ENCODE results near the gene RAI1. TPM values are rescaled to one million over a fixed set of nuclear protein-coding genes. Genes with fewer than 3 reads are reported as not detected.
"Not testable (repeated sequence)": the region's sequence is repeated elsewhere in the genome, so short reads cannot be mapped to it uniquely, and the experiment has no call there.

The RAI1 gene, protein sequence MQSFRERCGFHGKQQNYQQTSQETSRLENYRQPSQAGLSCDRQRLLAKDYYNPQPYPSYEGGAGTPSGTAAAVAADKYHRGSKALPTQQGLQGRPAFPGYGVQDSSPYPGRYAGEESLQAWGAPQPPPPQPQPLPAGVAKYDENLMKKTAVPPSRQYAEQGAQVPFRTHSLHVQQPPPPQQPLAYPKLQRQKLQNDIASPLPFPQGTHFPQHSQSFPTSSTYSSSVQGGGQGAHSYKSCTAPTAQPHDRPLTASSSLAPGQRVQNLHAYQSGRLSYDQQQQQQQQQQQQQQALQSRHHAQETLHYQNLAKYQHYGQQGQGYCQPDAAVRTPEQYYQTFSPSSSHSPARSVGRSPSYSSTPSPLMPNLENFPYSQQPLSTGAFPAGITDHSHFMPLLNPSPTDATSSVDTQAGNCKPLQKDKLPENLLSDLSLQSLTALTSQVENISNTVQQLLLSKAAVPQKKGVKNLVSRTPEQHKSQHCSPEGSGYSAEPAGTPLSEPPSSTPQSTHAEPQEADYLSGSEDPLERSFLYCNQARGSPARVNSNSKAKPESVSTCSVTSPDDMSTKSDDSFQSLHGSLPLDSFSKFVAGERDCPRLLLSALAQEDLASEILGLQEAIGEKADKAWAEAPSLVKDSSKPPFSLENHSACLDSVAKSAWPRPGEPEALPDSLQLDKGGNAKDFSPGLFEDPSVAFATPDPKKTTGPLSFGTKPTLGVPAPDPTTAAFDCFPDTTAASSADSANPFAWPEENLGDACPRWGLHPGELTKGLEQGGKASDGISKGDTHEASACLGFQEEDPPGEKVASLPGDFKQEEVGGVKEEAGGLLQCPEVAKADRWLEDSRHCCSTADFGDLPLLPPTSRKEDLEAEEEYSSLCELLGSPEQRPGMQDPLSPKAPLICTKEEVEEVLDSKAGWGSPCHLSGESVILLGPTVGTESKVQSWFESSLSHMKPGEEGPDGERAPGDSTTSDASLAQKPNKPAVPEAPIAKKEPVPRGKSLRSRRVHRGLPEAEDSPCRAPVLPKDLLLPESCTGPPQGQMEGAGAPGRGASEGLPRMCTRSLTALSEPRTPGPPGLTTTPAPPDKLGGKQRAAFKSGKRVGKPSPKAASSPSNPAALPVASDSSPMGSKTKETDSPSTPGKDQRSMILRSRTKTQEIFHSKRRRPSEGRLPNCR (N-terminal part only)
- 28.8 TPM for total RNA-seq
- long read RNA-seq, full-length matches to known transcripts = 1 of 47 reads
- long read RNA-seq, partial matches to known transcripts = 34 of 47 reads
- long read RNA-seq, other reads (novel, unspliced or antisense) = 12 of 47 reads

DNA sequence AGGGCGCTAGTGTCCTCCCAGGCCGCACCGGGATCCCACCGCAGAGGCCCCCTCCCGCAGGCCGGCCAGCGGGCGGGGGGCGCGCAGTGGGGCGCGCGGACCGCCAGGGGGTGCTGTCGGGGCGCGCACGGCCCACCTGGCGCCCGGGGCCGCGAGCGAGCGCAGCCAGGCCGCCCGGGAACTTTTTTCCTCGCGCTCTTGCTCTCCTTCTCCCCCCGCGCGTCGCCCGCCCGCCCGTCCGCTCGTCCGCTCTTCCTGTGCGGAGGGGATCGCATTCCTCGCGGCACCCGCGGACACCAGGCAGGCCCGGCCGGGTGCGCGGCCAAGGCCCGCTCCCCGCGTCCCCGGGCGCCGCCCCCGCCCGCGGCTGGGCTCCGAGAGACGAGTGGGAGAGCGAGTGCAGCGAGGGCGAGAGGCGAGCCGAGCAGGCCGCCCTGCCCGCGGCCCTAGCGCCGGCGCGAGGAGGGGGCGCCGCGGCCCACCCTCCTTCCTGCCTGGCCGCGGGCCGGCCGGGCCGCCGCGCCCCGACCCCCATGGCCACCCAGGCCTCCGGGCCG, at the start of gene RAI1:
RAI1 (plus strand) TSS at position 272 of the 557 bp plus-strand sequence. CDS start 111,491 bp downstream, outside the sequence.
- peak; percentile 86 for DNase-seq (ENCODE audit: low spot score)
- intact Hi-C loops (cut with DNase I) = loop anchor here (1.0 to 10.0 kb wide), 4 partner anchors 104 to 356 kb away; partner anchors contain the start of genes ATPAF2 and GID4

GRCh38 chr17:17632690-17633089, 48.6 kb upstream of the RAI1 start:
- intact Hi-C loops (cut with DNase I); DNase-seq (ENCODE audit: low spot score): not testable (repeated sequence)

GRCh38 chr17:17633310-17633709, 47.9 kb upstream of the RAI1 start:
- no peak for DNase-seq (ENCODE audit: low spot score)
- intact Hi-C loops (cut with DNase I) = no loop called here

DNA sequence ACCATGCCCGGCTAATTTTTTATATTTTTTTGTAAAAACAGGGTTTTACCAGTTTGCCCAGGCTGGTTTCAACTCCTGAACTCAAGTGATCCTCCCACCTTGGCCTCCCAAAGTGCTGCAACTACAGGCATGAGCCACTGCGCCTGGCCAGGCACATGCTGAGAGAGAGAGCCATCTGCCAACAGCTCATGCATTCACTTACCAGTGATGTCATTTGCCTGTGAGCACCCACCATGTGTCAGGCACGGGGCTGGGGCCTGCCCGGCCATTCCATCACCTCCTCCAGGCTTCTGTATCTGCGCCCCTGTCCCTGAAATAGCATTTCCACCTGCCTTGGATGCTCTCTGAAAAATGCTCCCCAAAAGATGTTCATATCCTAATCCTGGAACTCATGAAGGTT, 46.1 kb upstream of the RAI1 start:
- no peak for DNase-seq (ENCODE audit: low spot score)

GRCh38 chr17:17635537-17636271, 45.6 kb upstream of the RAI1 start:
- DNase-seq (ENCODE audit: low spot score); intact Hi-C loops (cut with DNase I): not testable (repeated sequence)

More for the DNA sequence above, 46.1 kb upstream of the RAI1 start:
- intact Hi-C loops (cut with DNase I) = no loop called here

GRCh38 chr17:17636272-17636885, 44.9 kb upstream of the RAI1 start:
- DNase-seq (ENCODE audit: low spot score) = no peak
- intact Hi-C loops (cut with DNase I) = no loop called here

DNA sequence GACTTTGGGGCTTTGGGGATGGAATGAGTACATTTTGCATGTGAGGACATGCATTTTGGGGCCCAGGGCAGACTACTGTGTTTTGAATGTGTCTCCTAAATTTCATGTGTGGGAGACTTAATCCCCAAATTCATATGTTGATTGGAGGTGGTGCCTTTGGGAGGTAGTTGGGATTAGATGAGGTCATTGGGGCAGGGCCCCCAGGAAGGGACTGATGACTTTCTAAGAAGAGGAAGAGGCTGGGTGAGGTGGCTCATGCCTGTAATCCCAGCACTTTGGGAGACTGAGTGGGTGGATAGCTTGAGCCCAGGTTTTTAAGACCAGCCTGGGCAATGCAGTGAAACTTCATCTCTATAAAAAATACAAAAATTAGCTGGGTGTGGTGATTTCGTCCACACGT, 42.8 kb upstream of the RAI1 start:
- no peak for DNase-seq (ENCODE audit: low spot score)
- intact Hi-C loops (cut with DNase I) = no loop called here

- intact Hi-C loops (cut with DNase I) = loop anchor here (2.0 to 5.0 kb wide), 2 partner anchors 142 to 285 kb away; partner anchors contain the start of gene RASD1
- not testable (repeated sequence) for DNase-seq (ENCODE audit: low spot score)
Measured at GRCh38 chr17:17639661-17640270, 41.5 kb upstream of the RAI1 start.

DNA sequence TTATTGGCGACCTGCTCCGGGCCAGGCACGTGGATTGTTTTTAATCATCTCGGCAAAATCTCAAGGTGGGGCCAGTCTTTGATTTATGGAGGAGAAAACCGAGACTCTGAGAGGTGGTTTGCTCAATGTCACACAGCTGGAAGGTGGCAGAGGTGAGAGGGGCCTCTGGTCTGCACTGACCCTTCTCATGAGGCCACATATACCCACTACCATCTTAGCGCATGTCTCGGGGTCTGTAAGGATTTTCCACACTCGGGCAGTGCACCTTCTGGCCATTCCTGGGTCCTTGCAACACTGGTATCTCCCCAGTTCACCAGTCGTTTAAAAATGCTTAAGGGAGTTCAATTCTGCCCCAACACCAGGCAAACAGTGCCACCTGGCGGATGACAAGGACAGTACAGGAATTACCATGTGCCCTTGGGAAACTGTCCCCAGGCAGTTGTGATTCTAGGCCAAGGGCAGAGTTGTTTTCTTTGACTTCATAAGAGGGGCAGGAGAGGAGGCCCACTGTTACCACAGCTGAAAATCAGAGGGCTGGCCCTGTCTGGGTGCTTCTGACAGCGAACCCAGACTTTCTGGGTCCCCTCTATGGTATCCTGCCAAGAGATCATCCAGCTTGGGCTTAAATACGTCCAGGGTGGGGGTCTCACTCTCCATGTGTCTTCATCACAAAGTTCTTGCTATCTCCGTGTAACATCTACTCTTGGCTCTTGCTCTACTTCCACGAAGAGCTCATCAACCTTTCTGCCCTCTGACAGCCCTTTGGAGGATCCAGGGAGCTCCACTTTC, 39.4 kb upstream of the RAI1 start:
- intact Hi-C loops (cut with DNase I) = loop anchor here (2.0 to 5.0 kb wide), 2 partner anchors 145 to 287 kb away; partner anchors contain the start of gene RASD1
- peak; percentile 90 for DNase-seq (ENCODE audit: low spot score)

DNA sequence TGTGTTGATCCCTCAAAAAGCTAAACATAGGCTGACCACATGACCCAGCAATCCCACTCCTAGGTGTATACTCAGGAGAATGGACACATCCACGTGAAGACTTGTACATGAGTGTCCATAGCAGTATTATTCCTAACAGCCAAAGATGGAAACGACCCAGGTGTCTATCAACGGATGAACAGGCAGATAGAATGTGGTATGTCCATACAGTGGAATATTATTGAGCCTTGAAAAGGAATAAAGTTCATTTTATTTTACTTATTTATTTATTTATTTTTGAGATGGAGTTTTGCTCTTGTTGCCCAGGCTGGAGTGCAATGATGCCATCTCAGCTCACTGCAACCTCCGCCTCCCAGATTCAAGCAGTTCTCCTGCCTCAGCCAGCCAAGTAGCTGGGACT, 36.1 kb upstream of the RAI1 start:
- intact Hi-C loops (cut with DNase I); DNase-seq (ENCODE audit: low spot score): not testable (repeated sequence)

GRCh38 chr17:17645961-17646360, 35.3 kb upstream of the RAI1 start:
- intact Hi-C loops (cut with DNase I) = no loop called here
- no peak for DNase-seq (ENCODE audit: low spot score)

DNA sequence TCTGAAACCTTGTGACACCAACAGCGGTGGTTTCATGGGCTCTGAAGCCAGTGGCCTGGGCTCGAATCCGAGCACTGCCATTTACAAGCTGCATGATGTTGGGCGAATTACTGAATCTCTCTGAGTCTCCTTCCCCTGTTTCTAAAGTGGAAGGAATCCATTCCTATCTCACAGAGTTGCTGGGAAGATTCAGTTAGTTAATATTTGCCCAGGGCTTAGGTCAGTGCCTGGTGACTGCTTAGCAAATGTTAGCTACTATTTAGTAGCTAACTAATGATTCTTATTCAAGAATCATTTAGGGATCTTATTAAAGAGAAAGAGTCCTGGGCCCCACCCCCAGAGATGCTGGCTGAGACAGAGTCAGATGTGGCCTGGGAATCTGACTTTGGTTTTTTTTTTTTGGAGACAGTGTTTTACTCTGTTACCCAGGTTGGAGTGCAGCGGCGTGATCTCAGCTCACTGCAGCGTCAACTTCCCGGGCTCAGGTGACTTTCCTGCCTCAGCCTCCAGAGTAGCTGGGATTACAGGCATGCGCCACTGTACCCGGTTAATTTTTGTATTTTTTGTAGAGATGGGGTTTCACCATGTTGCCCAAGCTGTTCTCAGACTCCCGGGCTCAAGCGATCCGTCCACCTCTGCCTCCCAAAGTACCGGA, 33.6 kb upstream of the RAI1 start:
- DNase-seq (ENCODE audit: low spot score) = no peak
- intact Hi-C loops (cut with DNase I) = no loop called here

- intact Hi-C loops (cut with DNase I) = no loop called here
- DNase-seq (ENCODE audit: low spot score) = no peak
Measured at GRCh38 chr17:17648762-17649161, 32.5 kb upstream of the RAI1 start.

DNA sequence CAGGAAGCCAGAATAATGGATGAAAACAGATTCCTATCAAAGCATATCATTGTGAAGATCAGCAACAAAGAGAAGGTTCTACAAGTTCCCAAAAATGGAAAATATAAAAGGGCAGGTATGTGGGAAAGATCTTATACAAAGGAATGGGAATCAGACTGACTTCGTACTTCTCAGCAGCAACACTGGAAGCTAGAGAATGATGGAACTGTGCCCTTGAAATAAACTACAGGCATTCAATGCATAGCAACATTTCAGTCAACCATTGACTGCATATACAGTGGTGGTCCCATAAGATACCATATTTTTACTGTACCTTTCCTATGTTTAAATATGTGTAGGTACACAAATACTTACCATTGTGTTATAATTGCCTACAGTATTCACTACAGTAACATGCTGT, 30.3 kb upstream of the RAI1 start:
- intact Hi-C loops (cut with DNase I) = no loop called here
- no peak for DNase-seq (ENCODE audit: low spot score)

- DNase-seq (ENCODE audit: low spot score) = no peak
- intact Hi-C loops (cut with DNase I) = no loop called here
Measured at GRCh38 chr17:17653343-17653742, 27.9 kb upstream of the RAI1 start.

- intact Hi-C loops (cut with DNase I) = no loop called here
Measured at GRCh38 chr17:17659340-17659739, 21.9 kb upstream of the RAI1 start.

More at GRCh38 chr17:17659340-17659739, 21.9 kb upstream of the RAI1 start:
- DNase-seq (ENCODE audit: low spot score) = no peak
